KBM-7 (cell line): ENCODE results near the gene TOPORS.

Source experiments
- DNase-seq: peaks from one replicate; pipeline ENCODE4 v3.0.0-alpha.2; 2015
- in situ Hi-C: fragments of 300-500 bp; cut with MboI; formaldehyde crosslinking; loops from 2 replicates; pipeline ENCODE4 v1.14.3; 2020; ENCODE audit warnings: low sequenced_read_pairs, low pct_unique_long_range_greater_than_20kb, mixed read lengths

Gene TOPORS

GRCh38 chr9:32552172-32552872 lies at the start of gene TOPORS, which contains the start of gene SMIM27:
Gene TOPORS, minus strand, starts transcription at chr9:32552586. Its CDS starts 150 bp downstream, at chr9:32552436.
Gene SMIM27, plus strand, starts transcription at chr9:32552327. Its CDS starts 108 bp downstream, at chr9:32552435.
- in situ Hi-C loops = no loop called here
- peak; percentile 95 for DNase-seq

GRCh38 chr9:32599021-32599420 lies 46.6 kb upstream of the TOPORS start:
- in situ Hi-C loops = loop anchor here (25.0 kb wide), 1 partner anchor 363 kb away; no protein-coding TSS in a partner anchor
- DNase-seq = peak; percentile 36

DNA sequence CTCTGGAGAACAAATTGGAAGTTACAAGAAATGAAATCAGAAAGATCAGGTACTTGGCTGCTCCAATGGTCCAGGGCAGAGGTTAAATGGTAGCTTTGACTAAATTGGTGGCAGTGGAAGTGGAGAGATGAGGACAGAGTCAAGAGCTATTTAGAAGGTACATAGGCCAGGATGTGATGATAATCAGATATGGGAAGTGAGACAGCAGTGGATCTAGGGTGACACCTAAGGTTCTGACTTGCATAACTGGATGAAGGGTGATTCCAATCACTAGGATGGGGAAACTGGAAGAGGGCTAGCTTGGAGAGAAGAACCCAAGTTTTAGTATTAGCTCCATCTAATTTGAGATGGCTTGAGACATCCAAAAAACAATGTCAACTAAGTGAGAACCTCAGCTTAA lies 44.5 kb upstream of the TOPORS start:
- in situ Hi-C loops = loop anchor here (25.0 kb wide), 1 partner anchor 365 kb away; no protein-coding TSS in a partner anchor
- DNase-seq = no peak

DNA sequence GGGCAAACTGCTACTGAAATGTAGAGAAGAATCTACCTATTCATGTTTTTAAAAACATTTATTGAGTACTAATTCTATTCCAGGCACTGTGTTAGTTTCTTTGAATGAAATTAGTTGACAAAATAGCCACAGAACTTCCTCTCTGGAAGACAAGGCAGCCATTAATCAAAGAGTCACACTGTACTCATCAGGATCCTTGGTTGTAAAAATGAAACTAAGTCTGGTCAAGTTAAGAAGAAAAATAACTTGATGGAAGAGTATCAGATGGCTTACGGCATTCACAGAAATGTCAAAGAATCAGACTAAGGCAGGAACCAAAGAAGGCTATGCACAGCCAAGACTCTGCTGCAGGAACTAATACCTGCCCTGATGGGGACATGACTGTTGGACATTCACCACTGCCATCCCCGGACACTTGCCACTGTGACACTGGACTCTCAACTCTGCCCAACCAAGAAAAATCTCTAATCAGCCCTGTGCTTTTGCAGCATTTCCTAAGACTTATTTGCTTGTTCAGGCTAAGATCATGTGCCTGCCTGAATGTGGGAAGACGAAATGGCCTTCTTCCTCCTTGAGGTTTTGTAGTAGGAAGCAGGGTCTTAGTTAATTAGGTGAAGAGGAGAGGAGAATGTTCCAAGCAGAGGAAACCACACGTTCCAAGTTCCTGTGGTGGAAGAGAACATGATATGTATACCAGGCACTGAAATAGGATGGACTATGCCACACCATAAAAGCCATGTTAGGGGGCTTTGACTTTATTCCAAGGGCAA lies 43.9 kb upstream of the TOPORS start:
- DNase-seq = peak; percentile 55
- in situ Hi-C loops = loop anchor here (25.0 kb wide), 1 partner anchor 366 kb away; no protein-coding TSS in a partner anchor

GRCh38 chr9:32590898-32591297 lies 38.5 kb upstream of the TOPORS start:
- in situ Hi-C loops = loop anchor here (25.0 kb wide), 1 partner anchor 371 kb away; no protein-coding TSS in a partner anchor
- no peak for DNase-seq

GRCh38 chr9:32590476-32590875 lies 38.1 kb upstream of the TOPORS start:
- in situ Hi-C loops = loop anchor here (25.0 kb wide), 1 partner anchor 372 kb away; no protein-coding TSS in a partner anchor
- no peak for DNase-seq

GRCh38 chr9:32589083-32589723 lies 36.8 kb upstream of the TOPORS start:
- in situ Hi-C loops = loop anchor here (25.0 kb wide), 1 partner anchor 373 kb away; no protein-coding TSS in a partner anchor
- DNase-seq = peak; percentile 42

- no peak for DNase-seq
- in situ Hi-C loops = loop anchor here (25.0 kb wide), 1 partner anchor 374 kb away; no protein-coding TSS in a partner anchor
Measured at GRCh38 chr9:32587901-32588300, 35.5 kb upstream of the TOPORS start.

GRCh38 chr9:32584784-32585183 lies 32.4 kb upstream of the TOPORS start:
- no peak for DNase-seq
- in situ Hi-C loops = loop anchor here (25.0 kb wide), 1 partner anchor 378 kb away; no protein-coding TSS in a partner anchor

DNA sequence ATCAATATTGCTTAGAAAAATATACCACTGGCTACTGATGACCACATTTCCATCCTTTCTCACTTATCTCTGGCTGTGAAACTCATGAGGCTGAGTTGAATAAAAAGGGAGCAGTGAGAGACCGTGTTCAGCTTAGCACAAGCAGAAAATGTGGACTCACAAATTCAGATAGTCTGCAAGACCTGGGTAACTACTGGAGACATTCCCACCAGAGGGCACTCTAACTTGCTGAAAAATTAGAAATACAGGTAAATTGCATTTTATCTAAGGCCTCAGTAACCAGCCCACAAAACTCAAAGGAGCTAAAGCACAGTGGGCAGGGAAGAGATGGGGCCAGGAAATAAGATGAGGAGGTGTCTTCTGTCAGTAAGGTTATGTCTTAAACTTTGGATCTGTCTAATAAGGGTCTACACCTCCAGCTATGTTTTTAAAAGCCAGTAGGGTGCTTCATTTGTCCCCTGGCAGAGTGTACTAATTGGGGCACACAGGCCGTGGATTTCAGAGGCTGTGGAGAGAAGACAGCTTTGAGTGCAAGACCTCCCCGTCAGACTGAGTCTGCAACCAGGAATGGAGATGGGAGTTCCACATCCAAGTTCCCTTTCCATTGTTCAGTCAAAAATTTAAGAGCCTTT lies 29.2 kb upstream of the TOPORS start:
- in situ Hi-C loops = loop anchor here (25.0 kb wide), 1 partner anchor 381 kb away; no protein-coding TSS in a partner anchor
- DNase-seq = peak; percentile 71

DNA sequence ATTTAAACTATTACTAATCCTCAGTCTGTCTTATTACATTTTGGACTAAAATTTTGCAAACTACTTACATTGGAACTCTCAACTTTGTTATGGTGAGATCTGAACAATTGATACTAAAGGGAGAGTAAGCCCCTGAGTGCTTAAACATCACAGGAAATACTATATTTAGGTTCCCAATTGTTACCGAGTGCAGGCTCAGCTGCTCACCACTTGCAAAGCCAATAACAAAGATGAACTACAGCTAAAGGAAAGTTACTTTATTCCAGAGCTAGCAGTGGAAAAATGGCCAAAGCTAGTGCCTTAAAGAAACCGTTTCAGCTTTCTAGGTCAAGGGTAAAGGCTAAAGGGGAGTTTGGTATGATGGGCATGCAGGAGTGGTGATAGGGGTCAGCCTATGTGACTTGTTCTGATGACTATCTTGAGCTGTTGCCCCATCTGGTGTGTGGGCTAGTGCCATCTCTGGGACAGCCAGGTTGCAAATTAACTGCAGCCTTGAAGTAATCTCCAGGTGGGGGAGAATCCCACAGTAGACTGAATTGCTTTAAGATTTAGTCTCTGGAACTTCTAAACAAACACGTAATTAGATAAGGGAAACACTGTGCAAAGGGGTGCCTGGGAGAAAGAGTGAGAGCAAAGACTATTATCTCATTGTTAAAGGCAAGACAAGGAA lies 28.4 kb upstream of the TOPORS start:
- no peak for DNase-seq
- in situ Hi-C loops = loop anchor here (25.0 kb wide), 1 partner anchor 382 kb away; no protein-coding TSS in a partner anchor

DNA sequence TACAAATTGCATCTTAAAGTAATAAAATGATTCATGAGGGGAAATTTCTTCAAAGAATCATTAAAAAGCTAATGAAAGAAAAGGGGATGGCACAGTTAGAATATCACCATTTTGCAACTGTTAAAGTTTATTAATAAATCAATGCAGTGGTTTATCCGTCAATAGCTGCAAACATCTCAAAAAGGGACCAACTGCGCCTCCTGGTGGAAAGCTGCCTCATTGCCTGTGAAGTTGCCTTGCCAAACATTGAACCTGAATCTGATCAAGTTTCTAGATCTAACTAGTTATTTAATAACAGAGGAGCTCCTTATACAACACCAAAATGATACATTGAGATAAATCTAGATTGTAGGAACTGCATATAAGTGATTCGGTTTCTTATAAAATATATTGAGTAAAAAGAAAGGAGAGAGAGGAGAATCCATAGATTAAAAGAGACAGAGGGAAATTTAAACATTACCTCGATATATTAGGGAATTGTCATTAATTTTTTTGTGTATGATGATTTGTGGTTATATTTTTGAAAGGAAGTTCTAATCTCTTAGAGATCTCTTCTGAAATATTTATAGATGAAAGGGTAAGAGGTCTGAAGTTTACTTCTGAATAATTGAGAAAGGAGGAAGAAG lies 27.4 kb upstream of the TOPORS start:
- DNase-seq = peak; percentile 63
- in situ Hi-C loops = loop anchor here (10.0 to 25.0 kb wide), 2 partner anchors 195 to 382 kb away; partner anchors contain the start of gene ACO1

- no peak for DNase-seq
- in situ Hi-C loops = loop anchor here (10.0 to 25.0 kb wide), 2 partner anchors 194 to 383 kb away; partner anchors contain the start of gene ACO1
Measured at GRCh38 chr9:32578976-32579375, 26.6 kb upstream of the TOPORS start.

DNA sequence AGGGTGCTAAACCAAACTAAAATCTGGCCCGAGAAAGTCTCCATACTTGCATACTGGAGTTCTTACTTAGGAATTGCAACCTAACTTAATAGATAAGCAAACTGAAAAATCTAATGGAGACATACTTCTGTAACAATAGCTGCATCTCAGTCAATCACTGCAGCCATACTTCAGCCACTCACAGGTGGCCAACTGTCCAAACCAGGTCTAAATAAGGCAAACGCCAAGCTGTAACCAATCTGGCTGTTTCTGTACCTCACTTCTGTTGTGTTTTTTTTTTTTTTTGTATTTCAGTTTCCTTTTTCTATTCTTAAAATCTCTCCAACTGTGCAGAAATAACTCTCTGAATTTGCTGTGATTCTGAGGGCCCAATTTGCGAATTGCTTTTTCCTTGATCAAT lies 24.9 kb upstream of the TOPORS start:
- in situ Hi-C loops = loop anchor here (10.0 to 25.0 kb wide), 2 partner anchors 193 to 385 kb away; partner anchors contain the start of gene ACO1
- no peak for DNase-seq

- in situ Hi-C loops = loop anchor here (10.0 to 25.0 kb wide), 2 partner anchors 190 to 387 kb away; partner anchors contain the start of gene ACO1
- DNase-seq = no peak
Measured at GRCh38 chr9:32574858-32575257, 22.5 kb upstream of the TOPORS start.

GRCh38 chr9:32573821-32574220 lies 21.4 kb upstream of the TOPORS start:
- in situ Hi-C loops = loop anchor here (10.0 kb wide), 1 partner anchor 189 kb away; the partner anchor contains the start of gene ACO1
- no peak for DNase-seq

- in situ Hi-C loops = loop anchor here (10.0 kb wide), 1 partner anchor 188 kb away; the partner anchor contains the start of gene ACO1
- peak; percentile 95 for DNase-seq
Measured at GRCh38 chr9:32572900-32573523, 20.6 kb upstream of the TOPORS start, which contains the start of gene NDUFB6. Gene NDUFB6, minus strand, starts transcription at chr9:32573159. Its CDS starts 99 bp downstream, at chr9:32573060.
